GM12878 (cell line): ENCODE data around the gene DIAPH2. TPM values are rescaled to one million over a fixed set of nuclear protein-coding genes. Genes with fewer than 3 reads are reported as not detected.

Experiments
- BCL3 ChIP-seq: IDR thresholded peaks from 2 replicates; pipeline ENCODE4 v1.6.1; 2011; ENCODE audit warnings: borderline replicate concordance, low read depth, mild to moderate bottlenecking, moderate library complexity, low read length; ENCODE audit not compliant: insufficient read depth, poor library complexity, severe bottlenecking
- CBFB ChIP-seq: IDR thresholded peaks from 2 replicates; pipeline ENCODE4 v1.6.1; 2016; ENCODE audit warnings: antibody characterized with exemption, low read depth
- PRDM15 ChIP-seq: fragments of 450-650 bp; formaldehyde crosslinking; IDR thresholded peaks from 2 replicates; pipeline ENCODE4 v1.4.0; 2020; ENCODE audit warnings: mild to moderate bottlenecking, moderate library complexity
- RUNX3 ChIP-seq: IDR thresholded peaks from 2 replicates; pipeline ENCODE4 v1.6.1; 2012; ENCODE audit warnings: low read length, inconsistent platforms
- TAF1 ChIP-seq: IDR thresholded peaks from 2 replicates; pipeline ENCODE4 v1.6.1; 2011; ENCODE audit warnings: mild to moderate bottlenecking, low read depth, low read length, borderline replicate concordance
- ZNF592 ChIP-seq: fragments of 450-650 bp; IDR thresholded peaks from 2 replicates; pipeline ENCODE4 v1.6.1; 2017; ENCODE audit warnings: mild to moderate bottlenecking, moderate library complexity
- ZZZ3 ChIP-seq: IDR thresholded peaks from 2 replicates; pipeline ENCODE4 v1.6.1; 2011; ENCODE audit warnings: low read depth; ENCODE audit not compliant: control insufficient read depth, insufficient read length
- polyA plus RNA-seq, 11 experiments: library from polyadenylated mRNA; depleted of rRNA in 4 of 11; unstranded in 6 of 11; stranded (reverse) in 5 of 11; fragments of >200 nt; fragmentation: Nextera tagmentation in 4 of 11; fragmentation: Illumina TruSeq in 1 of 11; extraction: Ambion mirVana in 4 of 11; extraction: Trizol in 1 of 11; gene quantifications; 1 replicate in 1 of 11; 2 replicates in 10 of 11; pipeline versions ENCODE4 v1.2.1 to v1.2.3, GENCODE V29; 2011 to 2016; ENCODE audit warnings: inconsistent platforms in 2 of 11, missing spikeins in 2 of 11, low read depth in 1 of 11
- total RNA-seq, 4 experiments: library from RNA; depleted of rRNA in 3 of 4; stranded (reverse); fragments of >200 nt in 3 of 4; fragmentation: Illumina TruSeq in 1 of 4; extraction: Trizol in 1 of 4; gene quantifications; 2 replicates each; pipeline versions ENCODE4 v1.2.1 to v1.2.3, GENCODE V29; 2013 to 2021

Gene DIAPH2
- total and polyA plus RNA-seq, 10 of the 15 experiments (the other 5 are each of a cell fraction or from before 2014, with no cell fraction given): 2.2 to 16.6 (median 8.8) TPM

- TF ChIP-seq PRDM15: no peak
- TF ChIP-seq CBFB: no peak
- TF ChIP-seq ZNF592: no peak
- TF ChIP-seq BCL3: no peak
- TF ChIP-seq RUNX3: no peak
- no peak for TF ChIP-seq TAF1
- TF ChIP-seq ZZZ3: no peak
Measured at GRCh38 chrX:97266406-97267121, 581.9 kb downstream of the DIAPH2 start (continued).
